Upper lobe of left lung (tissue), 4 donors: ENCODE data around the gene PRDM12.

ENCODE experiments used
- EP300 ChIP-seq, 4 donors: sonication (generic); formaldehyde crosslinking; IDR thresholded peaks; one replicate each; pipeline ENCODE4 v1.5.1; 2017; ENCODE audit warnings: antibody characterized with exemption in 4 of 4, control low read depth in 2 of 4
- POLR2A ChIP-seq, 4 donors: fragments of 450-650 bp; IDR thresholded peaks; one replicate each; pipeline ENCODE4 v1.5.1; 2016 to 2017; ENCODE audit warnings: antibody characterized with exemption in 4 of 4, mild to moderate bottlenecking in 2 of 4
- POLR2AphosphoS5 ChIP-seq, 2 donors: sonication (generic); formaldehyde crosslinking; IDR thresholded peaks; one replicate each; pipeline ENCODE4 v1.5.1; 2017; ENCODE audit warnings: antibody characterized with exemption in 2 of 2
- TF ChIP-seq, protein P1 (sequence below), 6 experiments: fragments of 450-650 bp in 4 of 6; fragments of 200-600 bp in 2 of 6; sonication (generic) in 2 of 6; IDR thresholded peaks; one replicate each; pipeline ENCODE4 v1.5.1; 2016 to 2019; ENCODE audit warnings: antibody characterized with exemption in 6 of 6

DNA sequence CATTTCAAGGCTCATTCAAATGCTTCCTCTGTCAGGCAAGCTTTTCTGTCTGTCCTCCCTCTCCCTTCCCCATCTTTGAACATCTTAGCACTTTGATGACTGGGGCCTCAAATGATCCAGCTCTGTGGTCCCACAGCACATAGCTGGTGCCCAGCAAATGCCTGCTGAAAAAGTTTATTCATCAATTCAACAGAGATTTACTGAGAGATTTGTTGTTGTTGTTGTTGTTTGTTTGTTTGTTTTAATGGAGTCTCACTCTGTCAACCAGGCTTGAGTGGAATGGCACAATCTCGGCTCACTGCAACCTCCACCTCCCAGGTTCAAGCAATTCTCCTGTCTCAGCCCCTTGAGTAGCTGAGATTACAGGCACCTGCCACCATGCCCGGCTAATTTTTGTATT is 23.2 kb downstream of the PRDM12 start:
- no peak for TF ChIP-seq POLR2AphosphoS5 (IDR thresholded peaks at IDR 0.05)
- TF ChIP-seq, protein P1, sequence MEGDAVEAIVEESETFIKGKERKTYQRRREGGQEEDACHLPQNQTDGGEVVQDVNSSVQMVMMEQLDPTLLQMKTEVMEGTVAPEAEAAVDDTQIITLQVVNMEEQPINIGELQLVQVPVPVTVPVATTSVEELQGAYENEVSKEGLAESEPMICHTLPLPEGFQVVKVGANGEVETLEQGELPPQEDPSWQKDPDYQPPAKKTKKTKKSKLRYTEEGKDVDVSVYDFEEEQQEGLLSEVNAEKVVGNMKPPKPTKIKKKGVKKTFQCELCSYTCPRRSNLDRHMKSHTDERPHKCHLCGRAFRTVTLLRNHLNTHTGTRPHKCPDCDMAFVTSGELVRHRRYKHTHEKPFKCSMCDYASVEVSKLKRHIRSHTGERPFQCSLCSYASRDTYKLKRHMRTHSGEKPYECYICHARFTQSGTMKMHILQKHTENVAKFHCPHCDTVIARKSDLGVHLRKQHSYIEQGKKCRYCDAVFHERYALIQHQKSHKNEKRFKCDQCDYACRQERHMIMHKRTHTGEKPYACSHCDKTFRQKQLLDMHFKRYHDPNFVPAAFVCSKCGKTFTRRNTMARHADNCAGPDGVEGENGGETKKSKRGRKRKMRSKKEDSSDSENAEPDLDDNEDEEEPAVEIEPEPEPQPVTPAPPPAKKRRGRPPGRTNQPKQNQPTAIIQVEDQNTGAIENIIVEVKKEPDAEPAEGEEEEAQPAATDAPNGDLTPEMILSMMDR (IDR thresholded peaks at IDR 0.05): no peak
- TF ChIP-seq EP300 (IDR thresholded peaks at IDR 0.05): no peak
- no peak for TF ChIP-seq POLR2A (IDR thresholded peaks at IDR 0.05)
